SHP77 (cell line): ENCODE measurements around the gene RPRD1B.

Experiments
- DNase-seq, 2 experiments: peaks; one replicate each; lab custom pipeline; 2025; lab: John Stamatoyannopoulos, UW

The RPRD1B gene

DNA sequence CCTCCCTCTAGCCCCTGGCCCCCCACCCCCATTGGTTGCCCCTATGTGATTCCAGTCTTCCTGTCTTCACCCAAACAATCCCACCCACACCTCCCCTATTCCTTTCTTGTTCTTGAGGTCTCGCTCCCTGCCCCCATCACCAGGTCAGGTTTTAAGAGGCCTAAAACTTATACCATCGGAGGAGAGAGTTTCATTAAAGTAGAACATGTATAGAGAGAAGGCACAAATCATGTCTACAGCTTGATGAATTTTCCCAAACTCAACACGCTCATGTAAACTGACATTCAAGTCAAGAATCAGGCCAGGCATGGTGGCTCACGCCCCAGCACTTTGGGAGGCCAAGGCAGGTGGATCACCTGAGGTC lies 87.1 kb downstream of the RPRD1B start:
- DNase-seq, result no peak

DNA sequence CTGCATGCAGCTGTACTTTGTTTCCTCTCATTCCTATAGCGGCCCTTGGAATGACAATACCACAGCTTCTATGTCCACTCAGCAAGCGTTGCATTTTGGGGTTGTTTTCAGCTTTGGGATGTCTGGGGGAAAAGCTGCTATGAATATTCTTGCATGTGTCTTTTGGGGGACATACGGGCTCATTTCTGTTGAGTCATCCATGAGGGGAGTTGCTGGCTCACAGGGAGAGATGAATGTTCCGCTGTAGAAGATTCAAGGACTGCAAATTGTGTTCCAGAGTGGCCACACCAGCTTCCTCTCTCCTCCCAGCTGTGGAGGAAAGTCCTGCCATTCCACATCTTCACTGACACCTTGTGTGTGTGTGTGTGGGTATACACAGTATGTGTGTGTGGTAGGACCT lies 88.2 kb downstream of the RPRD1B start:
- no peak for DNase-seq

DNA sequence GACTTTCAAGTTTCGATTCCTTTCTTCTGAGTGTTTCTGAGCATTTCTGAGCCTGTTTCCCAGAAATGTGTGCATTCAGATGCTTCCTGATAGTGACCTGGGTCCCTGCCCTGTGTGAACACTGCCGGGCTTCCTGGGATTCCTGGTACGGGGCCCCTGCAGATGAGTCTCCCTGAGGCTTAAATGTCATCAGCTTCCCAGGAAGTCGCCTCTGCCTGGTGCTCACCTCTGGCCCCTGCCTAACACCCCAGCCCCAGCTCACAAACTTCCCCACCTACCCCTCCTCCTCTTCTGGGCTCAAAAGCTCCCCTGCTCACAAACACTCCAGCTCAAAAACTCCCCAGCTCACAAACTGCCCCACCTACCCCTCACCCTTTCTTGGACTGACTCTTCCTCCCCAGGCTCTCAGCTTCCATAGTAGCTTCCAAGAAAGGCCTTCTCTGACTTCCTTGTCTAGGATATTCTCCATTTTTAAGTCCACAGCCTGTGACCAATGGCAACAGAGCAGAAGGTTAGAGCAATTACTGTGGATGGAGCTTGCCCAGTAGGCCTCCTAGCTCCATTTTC lies 89.6 kb downstream of the RPRD1B start:
- DNase-seq, result no peak

DNA sequence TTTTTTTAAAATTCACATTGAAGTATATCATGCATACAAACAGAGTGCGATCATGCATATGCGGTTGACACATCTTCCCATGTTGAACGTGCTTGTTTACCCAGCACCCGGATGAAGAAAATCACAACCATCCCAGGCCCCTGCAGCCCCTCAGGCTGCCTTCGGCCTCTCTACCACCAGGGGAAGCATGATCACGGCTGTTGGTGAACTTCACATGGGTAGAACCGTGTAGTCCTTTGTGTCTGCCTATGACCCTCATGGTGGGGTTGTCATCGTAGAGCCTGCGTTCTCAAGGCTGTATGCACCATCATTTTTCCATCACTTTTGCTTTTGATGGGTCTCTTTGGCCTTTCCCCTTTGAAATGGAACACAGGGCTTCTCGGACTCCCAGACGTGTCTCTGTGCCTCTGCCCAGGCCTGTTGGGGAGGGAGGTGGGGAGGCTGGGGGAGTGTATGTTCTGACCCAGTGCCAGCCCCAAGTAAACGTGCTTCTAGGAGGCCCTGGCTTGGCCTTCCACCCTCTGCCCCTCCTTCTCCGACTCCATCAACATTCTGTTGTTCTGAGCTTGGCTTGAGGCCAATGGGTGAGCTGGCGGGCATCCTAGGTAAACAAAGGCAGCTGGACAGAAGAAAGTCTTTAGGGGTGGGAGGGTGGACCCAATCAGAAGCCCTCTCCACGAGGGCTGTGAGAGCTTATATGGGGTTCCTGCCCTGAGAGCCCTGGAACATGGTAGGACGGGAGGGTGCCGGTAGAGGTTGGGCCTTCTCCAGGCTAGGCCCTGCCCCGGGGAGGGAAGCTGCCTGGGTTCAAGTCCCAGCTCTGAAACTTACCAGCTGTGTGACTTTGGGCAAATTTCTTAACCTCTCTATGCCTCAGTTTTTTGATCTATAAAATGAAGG lies 91.9 kb downstream of the RPRD1B start:
- DNase-seq, result peak; percentile 92 to 93

DNA sequence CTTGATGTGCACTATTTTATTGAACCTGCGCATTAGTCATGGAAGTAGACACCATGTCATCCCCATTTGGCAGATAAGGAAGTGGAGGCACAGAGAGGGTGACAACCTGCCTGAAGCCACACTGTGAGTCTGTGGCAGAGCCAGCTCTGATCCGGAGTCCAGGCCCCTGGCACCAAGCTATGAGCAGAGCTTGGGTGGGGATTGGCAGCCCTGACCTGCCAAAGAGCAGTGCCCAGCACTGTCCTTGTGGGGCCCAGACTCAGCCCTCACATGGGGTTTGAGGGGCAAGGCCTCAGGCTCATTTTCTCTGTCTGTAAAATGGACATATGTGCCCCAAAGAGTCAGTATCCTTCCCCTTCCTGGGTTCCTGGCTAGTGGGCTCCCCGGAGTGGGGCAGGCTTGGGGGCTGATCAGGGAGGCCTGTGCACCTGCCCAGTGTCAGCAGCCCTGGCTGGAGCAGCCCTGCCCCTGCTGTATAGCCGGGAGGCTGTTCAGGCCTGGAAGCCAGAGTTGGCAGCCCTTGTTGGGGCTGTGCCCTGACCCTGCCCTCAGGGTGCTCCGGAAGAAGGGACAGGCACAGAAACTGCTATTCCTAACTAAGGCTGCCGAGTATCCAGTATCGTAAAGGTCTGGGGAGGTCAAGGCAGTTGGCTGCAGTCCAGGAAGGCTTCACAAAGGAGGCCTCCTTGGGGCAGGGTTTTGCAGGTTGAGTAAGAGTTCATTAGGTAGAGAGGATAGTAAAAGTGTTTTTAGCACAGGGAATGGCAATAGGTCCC lies 92.8 kb downstream of the RPRD1B start:
- DNase-seq, result no peak

DNA sequence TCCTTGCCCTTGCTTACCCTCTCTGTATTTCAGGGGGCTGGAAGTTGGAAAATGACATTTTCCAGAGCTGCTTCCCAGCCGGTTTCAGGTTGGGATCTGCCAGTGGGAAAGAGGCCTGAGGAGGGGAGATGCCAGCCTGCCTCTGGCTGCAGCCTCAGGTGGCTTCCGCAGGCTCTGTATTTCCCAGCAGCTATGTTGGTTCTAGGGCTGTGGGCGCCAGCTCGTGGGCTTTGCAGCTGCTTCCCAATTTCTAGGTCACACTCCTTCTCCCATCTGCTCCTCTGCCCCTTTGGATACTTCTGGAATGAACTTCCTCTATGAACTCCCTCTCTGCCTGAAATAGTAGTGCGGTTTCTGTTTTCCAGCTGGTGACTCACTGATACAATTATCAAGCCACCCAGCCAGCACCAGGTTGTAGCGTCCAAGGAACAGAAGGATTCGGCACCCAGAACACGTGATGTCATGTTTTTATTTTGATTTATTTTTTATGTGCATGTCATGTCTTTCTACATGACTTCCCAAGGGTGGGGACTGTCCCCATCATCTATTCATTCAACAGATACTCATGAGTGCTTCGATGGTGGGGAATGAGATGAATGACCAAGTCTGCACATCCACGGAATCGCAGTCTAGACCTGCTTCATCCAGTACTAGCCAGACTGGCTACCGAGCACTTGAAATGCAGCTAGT lies 93.5 kb downstream of the RPRD1B start:
- peak; percentile 39 to 48 for DNase-seq

DNA sequence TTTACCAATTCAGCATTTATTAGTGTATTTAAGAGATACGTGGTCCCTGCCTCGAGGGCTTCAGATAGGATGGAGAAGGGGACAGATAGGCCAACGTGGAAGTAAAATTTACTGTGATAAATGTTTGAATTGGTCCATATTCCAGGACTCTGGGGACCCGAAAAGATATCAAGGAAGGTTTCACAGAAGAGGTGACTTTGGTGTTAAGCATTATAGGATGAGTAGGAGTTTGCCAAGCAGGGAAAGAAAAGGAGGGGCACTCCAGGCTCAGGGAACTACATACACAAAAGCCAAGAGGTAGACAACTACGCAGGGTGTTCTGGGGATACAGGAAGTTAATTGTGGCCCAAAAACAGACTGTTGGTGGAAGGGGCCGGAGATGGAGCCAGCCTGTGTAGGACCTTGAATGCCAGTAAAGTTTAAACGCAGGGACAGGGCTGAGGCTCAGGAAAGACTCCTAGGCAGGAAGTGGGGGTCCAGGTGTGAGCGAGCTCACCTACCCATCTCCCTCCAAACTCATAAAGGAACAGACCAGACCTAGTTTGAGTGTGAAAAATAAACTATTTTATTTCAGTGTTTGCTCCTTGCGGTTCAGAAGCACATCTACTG lies 94.5 kb downstream of the RPRD1B start:
- no peak for DNase-seq

DNA sequence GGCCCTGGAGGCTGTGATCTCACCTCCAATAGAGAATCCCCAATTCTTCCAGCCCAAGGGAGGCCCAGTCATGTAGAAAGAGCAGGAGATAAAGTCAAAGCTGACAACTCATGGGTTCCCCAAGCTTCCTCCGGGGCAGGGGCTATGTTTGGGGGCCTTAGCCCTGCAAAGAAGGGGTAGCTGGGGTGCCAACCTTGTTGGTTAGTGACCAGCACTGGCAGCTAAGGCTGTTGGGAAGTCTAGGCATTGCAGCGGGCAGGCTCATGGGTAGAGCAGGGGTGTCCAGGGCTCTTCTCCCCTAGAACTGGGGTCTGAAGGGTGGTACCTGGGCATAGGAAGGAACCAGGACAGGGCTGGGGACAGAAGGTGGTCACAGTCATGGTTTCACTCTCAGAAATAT lies 95.1 kb downstream of the RPRD1B start:
- DNase-seq, result no peak

DNA sequence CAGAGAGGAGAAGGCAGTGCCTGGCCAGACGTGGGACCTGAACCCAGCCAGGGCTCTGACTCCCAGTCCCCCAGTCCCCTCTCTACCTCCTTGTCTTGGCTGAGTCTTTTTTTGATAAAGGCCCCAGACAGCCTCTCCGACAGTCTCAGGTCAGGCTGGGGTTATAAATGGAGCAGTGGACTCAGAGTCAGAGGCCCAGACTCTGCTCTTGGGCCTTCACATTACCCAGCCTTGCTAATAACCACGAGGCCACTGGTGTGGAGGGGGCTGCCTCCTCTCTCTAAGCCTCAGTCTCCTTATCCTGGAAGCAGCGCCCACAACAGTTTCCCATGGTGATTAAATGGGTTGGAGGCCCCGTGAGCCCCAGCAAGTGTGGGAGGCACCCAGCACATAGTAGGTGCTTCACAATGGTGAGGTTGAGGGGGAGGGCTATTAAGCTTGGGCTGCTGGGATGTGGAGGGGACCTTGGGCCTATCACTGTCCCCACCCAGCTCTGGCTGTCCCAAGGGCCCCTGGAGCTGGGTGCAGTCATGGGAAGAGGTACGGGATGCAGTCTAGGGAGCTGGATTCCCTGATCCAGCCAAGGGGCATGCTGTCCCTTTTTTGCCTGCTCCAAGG lies 95.8 kb downstream of the RPRD1B start:
- no peak for DNase-seq

DNA sequence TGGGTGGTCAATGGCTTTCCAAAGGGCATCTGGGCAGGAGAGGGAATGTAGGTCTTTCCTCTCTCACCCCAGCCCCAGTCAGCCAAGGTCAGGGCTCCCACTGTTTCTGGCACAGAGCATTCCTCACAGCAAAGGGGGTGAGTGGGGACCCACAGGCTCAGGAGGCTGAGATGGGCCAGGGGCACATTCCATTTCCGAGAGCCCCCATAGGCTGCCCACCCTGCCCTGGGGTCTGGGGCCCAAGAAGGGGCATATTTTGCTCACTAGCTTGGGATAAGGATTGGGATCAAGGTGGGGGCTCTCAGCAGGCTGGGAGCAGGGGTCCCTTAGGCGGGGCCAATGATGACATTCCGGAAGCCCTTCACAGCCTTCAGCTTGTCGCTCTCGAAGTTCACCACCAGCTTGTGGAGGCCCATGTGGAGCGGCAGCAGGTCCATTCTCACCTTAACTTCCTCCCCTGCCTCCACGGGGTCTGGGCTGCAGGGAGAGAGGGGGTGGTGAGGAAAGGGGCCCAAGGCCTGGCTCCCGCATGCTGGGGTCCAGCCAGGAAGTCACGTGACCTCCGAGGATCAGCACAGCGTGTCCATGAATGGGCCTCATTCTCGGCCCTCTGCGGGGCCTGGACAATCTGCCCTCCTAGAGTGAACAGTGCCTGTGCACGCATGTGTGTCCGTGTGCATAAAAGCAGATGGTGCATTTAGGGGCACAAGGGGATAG lies 96.5 kb downstream of the RPRD1B start:
- DNase-seq, result no peak

DNA sequence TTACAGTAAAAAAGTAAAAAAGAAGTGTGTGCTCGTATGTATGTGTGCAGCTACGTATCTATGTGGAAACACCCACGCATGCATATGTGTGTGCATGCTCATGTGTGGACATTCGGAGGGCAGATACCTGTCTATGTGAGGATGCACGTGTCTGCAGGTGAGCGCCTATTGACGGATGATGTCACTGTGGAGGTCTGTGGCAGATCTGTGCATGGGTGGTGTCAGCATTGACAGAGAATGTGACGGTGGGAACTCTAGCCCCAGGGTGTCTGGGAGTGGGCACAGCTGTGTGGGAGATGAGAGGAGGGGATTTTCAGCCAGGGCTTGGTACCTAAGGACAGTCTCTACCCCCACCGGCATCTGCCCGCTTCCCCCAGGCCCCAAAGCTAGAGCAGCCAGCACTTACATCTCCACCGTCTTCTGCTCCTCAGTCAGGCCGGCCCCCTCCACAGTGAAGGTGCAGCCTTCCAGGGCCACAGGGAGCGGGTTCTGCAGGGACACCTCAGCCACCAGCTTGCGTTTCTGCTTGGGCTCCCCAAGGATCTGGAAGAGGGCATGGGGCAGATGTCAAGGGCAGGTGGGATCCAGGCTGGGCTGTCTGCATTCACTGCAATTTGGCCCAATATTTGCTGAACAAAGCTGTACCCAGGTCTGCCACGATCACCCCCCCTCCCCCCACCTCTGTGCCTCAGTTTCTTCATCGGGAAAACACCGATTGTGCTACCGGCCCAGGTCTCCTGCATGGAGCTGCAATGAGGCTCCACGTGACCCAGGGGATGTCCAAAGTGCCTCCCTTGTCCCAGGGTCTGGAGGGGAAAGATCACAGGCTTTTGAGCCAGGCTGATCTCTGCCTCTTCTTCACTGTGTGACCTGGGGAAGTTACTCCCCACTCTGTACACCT lies 97.4 kb downstream of the RPRD1B start:
- DNase-seq, result no peak

DNA sequence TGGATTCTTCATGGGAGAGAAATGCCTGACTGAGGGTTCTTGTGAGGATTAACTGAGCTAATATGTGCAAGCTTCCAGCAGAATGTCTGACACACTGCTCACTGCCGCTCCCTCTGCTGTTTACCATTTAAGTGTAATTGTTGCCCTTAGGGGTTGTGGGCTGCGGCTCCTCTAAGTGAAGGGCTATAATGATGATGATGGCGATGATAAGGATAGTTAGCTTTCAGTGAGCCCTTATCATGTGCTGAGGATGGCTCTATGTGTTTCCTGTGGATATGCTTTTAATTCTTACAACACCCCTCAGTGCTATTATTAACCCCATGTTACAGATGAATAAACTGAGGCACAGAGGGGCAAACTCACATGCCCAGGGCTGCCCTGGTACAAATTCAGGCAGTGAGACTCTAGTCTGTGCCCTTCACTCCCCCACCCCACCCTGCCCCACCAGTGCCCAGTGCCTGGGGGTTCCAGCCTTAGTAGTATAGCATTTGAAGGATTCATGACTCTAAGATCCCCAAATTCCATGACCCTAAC lies 98.1 kb downstream of the RPRD1B start:
- DNase-seq, result no peak

DNA sequence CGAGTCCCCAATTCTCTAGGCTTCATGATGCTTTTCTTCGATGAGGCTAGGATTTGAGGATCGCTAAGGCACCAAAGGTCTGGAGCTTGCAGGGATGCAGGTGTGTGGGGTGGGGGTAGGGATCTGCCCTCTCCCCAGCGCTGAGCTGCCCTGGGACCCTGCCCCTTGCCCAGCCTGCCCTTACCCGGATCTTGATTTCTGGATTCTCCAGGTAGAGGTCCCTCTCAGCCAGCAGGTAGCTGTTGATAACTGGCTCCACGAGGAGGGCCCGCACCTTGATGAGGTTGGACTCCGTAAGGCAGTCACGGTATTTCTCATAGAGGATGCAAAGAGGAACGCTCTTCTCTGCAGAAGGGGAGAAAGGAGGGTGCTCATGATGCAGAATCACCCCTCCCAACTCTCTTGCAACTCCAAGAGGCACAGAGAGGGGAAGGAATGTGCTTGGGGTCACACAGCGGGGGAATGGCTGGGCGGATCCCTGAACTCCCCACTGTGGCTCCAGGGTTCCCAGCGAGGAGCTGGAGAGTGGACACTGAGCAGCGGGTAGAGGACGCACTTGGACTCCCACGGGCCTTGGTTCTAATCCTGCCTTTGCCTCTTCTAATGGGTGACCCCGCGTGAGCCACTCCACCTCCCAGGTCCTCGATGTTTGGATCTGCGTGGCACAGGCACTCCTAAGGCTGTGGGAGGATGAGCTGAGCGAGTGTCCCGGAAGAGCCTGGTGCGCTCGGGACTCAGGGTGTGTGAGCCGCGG lies 98.8 kb downstream of the RPRD1B start:
- no peak for DNase-seq

DNA sequence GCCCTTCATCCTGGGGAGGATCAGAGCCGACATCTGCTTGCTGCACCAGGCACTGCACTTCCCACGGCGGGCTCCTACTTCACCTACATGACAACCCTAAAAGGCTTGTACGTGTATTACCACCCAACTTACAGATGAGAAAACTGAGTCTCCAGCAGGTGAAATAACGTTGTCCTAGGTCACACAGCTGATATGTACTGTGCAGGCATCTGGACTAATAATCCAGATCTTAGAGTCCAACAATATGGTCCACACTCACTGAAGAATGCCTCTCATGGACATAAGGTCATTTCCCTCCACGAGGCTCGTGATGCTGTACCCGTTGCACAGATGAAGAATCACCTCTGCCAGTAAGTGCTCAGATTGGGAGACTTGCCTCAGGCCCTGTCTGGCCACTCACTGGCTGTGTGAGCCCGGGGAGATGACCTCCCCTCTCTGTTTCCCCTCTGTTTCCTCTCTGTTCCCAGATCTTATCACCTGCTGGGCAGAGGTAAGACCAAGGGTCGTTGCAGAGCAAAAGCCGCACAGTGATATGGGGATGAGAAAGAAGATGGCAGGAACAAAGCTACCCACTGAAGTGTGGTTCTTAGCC lies 99.5 kb downstream of the RPRD1B start:
- no peak for DNase-seq

DNA sequence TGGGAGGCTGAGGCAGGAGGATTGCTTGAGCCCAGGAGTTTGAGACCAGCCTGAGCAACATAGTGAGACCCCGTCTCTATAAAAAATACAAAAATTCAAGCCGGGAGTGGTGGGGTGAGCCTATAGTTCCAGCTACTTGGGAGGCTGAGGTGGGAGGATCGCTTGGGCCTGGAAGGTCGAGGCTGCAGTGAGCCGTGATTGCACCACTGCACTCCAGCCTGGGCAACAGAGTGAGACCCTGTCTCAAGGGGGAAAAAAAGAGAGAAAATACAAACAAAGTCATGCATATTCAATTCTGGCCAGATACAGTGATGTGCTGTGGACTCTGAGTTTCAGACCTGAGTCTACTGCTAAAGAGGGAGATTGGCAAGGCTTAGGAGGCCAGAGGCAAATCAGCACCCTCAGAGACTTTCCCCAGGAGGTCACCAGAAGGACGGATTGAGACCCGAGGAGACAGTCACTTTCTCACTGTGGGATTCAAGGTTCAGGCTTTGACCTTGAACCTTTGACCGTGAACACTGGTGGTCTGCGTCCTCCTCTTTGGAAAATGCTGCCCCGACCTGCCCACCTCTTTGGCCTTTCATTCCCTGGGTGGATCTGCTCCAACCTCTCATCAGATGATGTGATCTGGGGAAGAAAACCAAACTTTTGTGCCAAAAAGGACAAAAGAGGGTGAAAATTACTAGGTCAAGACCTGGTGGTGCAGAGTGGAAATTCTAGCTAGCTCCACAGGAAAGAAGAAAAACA lies 100.3 kb downstream of the RPRD1B start:
- no peak for DNase-seq

DNA sequence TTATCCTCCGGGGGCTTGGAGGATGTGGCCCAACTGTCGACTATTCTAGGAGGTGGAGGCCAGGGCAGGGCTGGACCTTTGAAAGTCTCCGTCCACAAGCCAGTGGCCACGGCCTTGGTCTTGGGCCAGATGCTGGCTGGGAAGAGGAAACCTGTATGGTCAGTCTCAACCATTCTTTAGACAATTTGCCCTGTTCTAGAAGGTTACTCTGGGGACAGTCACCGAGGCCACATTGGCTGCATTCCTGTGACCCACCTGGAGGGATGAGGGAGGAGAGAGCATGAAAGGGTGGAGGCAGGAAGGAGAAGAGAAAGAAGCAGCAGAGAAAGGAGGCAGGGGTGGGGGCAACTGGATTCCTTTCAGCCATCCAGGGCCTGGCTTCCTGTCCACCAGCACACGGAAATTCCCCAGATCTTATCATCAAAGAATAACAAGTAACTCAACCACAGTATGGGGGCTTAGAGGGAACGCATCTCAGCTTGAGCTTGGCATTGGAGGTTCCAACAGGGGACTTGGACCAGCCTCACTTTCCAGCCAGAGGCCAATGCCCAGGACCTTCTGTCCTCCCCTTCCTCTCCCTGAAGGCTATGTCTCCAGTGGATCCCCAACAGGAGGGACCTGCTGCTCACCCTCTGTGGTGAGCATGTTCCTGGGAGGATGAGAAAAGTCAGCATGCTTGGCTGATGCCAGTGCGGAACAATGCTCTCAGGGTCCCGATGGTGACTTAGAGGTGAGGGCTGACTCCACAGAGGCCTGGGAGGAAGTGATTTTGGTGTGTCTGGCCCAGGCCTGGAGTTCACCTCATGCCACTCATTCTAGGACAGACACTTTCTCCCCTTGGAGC lies 101.1 kb downstream of the RPRD1B start:
- no peak for DNase-seq

DNA sequence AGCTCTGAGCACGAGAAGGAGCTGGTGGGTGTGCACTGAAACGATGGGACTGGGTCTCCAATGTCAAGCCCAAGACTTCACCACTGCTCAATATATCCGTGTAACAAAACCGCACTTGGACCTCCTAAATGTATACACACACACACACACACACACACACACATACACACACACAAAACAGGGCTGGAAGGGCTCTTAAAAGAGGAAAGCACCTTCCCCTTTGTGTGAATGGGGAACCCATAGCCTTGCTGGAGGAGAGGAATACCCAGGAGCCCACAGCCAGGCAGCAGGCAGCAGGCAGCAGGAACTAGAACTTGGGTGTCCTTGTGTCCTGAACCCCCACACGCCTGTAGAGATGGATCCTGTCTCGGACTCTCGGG lies 101.7 kb downstream of the RPRD1B start:
- no peak for DNase-seq
